Inferior parietal cortex (tissue), 1 donor: ENCODE data around the gene RND2.

ENCODE experiments used
- DNase-seq: peaks from one replicate; pipeline ENCODE4 v3.0.0-alpha.2; 2016; ENCODE audit errors: extremely low spot score

The RND2 gene

GRCh38 chr17:43079641-43080302 is 54.7 kb downstream of the RND2 start:
- DNase-seq: no peak
